ENCODE measurements around the gene C1QL2. TPM values are rescaled to one million over a fixed set of nuclear protein-coding genes. Genes with fewer than 3 reads are reported as not detected.

The C1QL2 gene
- total RNA-seq, 1 donor from 2014 or later, result 1.6 TPM

- DNase-seq, result no peak
These were observed 21.0 kb downstream of the C1QL2 start for GRCh38 chr2:119137502-119137901.

GRCh38 chr2:119136872-119137271 is 21.7 kb downstream of the C1QL2 start:
- no peak for DNase-seq

DNA sequence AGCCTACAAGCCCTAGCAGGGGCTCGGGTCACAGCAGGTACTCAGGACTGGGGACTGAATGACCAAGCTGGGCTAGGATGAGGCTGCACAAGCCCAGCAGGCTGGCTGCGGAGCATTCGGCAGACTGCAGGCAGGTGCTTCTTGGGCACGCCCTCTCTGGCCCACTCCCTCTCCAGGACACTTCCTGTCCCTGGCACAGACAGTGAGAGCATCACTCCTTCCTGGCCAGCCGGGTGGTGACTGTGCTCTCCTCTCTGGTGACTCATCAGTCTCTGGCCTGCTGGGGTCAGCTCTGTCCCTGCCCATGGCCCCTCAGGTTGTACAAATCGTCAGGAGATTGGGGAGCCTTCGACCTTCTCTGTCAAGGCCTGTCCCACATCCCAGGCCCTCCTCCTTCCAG is 22.5 kb downstream of the C1QL2 start:
- DNase-seq, result no peak

- no peak for DNase-seq
These were observed 23.8 kb downstream of the C1QL2 start for GRCh38 chr2:119134775-119135174.

- DNase-seq, result no peak
These were observed 31.9 kb downstream of the C1QL2 start for GRCh38 chr2:119126650-119127049.

DNA sequence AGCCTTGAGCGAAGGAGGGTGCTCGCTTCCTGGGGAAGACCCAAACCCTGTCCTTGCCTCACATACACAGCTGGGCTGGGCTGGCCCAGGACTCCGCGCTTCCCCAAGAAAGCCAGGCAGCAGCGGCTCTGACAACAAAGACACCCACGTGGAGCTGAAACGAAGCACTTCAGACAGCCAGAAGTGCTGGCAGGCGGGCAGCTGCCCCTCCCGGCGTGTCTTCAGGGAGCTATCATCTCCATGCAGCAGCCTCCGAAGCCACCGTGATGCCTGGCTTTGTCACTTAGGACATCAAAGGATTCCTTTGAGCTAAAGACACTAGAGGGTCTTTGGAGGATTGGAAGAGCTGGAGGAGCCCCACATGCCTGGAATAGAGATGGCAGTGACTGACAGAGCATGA is 35.2 kb downstream of the C1QL2 start:
- no peak for DNase-seq

GRCh38 chr2:119122663-119123062 is 35.9 kb downstream of the C1QL2 start:
- no peak for DNase-seq

DNA sequence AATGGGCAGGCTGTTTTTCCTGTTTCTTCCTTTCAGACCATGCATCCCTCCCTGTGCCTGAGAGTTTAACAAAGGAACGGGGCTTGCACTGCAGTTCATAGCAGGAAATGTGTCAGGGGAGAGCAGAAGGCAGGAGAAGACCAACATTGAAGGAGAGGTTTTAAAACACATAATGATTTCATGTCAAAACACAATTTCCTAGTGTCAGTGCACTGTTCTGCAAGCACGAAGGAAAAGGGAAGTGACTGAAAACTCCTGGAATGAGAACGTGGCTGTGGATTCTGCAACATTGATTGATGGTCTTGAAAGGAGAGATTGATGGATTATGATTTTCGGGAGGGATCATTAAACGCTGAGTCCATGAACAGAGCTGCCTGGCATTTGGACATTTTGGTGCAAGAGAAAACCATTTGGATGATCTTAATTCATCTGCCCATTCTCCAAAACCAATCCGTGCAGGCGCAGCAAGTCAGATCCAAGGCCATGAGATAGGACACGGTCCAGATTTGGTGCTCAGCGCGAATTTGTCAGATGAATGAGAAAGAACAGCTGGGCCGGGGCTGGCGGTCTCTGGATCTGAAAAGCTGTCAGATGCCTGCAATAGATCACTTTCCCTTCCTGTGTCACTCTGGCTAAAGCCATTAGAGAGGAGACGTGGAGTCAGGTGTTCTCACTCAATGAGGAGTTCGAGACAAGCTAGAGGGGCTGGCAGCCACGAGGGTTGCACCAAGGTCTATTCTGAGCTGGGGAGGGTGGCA is 38.4 kb downstream of the C1QL2 start:
- DNase-seq, result no peak

DNA sequence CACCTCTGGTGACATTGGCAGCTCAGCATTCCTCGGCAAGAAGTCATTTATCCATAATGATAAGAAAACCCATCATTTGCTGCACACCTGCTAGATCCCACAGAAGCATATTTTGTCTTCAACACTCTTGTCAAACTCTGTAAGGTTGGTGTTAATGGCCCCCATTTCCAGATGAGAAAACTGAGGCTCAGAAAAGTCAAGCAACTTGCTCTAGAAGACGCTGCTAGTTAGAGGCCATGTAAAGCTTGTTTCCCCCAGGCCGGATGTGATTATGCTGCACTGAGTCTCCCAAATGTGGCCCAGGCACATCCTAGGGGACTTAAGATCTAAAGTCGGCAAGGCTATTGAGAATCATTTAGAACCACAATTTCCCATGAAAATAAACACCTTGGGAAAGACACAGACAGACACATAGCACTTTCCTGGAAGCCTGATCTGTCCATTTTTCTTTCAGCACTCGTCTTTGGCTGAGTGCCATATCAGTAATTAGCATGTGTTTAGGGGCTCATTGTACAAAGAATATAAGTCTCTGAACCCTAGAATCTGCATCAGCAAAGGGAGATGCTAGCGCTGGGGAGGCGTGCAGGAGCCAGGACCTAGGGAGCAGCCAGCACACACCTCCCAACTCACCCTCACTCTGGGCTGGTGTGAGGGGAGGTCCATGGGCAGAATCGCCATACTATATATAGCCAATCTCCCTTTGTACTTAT is 39.3 kb downstream of the C1QL2 start:
- DNase-seq, result no peak

GRCh38 chr2:119117891-119118882 is 40.4 kb downstream of the C1QL2 start:
- no peak for DNase-seq

- no peak for DNase-seq
These were observed 41.1 kb downstream of the C1QL2 start for GRCh38 chr2:119117408-119117807.

GRCh38 chr2:119116411-119117295 is 41.9 kb downstream of the C1QL2 start:
- DNase-seq, result no peak

GRCh38 chr2:119114266-119114665 is 44.3 kb downstream of the C1QL2 start:
- DNase-seq, result no peak

DNA sequence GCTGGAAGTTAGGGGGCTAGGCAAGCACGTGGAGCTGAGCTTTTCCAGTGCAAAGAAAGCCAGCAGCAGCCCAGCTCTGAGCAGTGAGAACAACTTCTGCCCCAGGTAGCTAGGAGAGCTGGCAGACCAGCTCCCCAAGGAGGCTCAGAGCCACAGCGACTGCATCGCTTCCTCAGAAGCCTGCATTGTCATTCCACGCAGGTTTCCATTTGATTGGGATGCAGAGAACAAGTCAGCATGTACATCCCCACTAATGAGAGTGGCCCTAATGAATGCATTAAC is 45.1 kb downstream of the C1QL2 start:
- no peak for DNase-seq

DNA sequence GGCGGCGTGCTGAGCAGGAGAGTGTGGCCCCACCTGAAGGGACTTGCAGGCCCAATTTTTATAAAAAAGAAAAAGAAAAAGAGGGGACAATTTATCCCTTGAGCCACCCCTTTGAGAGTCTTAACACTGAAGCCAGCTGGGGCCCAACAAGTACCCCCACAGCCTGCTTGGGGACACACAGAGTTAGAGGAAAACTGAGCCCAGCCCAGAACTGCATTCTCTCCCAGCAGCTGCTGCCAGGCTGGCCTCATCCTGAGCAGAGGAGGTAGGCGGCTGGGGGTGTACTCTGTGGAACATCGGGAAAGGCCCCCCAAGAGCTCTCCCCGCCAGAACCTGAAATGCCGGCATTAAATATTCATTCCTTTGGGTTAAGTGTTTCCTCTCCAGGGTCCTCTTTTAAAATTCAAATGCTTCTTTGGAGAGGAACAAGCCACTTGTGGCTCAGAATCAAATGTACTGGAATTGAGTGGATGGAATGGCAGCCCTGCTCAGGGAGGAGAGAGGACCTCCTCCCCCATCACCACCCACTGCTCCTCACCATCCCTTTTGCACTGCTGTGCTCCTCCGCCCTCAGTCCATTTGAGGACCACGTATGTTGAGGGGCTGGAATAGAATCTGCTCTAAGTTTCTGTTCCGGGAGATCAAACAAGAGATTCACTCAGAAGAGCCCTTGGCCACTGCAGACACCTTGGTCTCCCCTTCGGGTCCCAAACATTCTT is 45.6 kb downstream of the C1QL2 start:
- DNase-seq, result no peak

DNA sequence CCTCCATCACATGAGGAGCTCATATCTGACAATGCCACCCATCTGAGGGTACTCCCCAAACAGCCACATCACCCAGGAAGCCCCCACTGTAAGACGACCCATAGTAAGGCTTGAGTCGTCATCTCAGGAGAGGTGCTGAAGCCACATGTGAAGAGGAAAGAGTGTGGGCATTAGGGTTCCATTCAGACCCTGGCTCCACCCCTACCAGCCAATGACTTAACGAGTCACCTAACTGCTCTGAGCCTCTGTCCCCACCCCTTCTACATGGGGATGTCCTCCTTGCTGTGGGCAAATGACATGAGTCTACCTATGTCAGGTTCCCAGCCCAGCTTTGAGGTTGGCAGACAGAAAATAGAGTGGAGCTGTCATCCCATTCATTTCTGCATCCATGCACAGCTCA is 46.3 kb downstream of the C1QL2 start:
- no peak for DNase-seq

DNA sequence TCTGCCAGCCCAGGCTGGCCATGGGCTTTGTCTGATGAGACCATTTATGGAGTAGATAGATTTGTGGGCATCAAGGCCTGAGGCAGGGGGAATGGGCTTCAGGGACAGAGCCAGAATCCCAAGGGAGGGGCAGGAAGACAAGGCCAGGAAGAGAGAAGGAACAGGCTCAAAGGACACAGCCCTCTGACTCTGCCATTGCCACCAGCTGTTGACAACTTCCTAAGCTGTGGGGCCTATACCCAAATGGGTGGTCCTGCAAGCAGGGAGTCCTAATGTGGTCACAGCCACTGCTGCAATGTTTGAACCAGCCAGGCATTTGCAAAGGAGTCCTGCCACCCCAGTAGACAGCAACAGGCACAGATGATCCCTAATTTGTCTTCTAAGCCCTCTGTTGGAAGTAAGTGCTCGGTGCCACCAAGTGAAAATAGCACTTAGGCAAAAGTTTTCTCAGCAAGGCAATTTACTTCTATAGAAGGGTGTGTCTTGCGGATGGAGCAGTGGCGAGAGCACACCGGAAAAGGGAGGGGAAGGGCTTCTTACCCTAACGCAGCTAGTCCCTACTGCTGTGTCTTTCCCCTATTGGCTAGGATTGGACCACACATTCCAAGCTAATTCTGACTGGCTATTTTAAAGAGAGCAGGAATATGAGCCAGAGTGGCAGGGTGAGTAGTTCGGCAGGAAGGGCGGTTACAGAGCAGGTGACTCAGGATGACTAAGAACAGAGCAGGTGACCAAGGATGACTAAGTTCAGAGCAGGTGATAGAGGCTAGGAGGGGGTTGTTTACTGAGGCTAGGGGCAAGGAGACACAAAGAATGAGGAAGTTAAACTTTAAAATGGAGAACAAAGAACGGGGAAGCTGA is 47.2 kb downstream of the C1QL2 start:
- DNase-seq, result no peak

GRCh38 chr2:119109866-119110265 is 48.7 kb downstream of the C1QL2 start:
- no peak for DNase-seq

- DNase-seq, result no peak
These were observed 50.4 kb downstream of the C1QL2 start for GRCh38 chr2:119108186-119108585.

- no peak for DNase-seq
These were observed 52.2 kb downstream of the C1QL2 start for GRCh38 chr2:119106301-119106897.

Data from occipital lobe (tissue), 2 donors.